HG03457 (cell line): ENCODE measurements around the gene FAM174B.

Source experiments
- ATAC-seq: cut with Tn5 transposase; IDR thresholded peaks from one replicate; pipeline ENCODE4 v1.9.1; 2021; ENCODE audit warnings: moderate number of reproducible peaks; ENCODE audit not compliant: unreplicated experiment

Gene FAM174B

GRCh38 chr15:92643849-92644815 lies 11.4 kb downstream of the FAM174B start:
- ATAC-seq, result no peak

- no peak for ATAC-seq
Observed at GRCh38 chr15:92638709-92639365, 16.7 kb downstream of the FAM174B start.

- no peak for ATAC-seq
Observed at GRCh38 chr15:92638291-92638708, 17.3 kb downstream of the FAM174B start.

DNA sequence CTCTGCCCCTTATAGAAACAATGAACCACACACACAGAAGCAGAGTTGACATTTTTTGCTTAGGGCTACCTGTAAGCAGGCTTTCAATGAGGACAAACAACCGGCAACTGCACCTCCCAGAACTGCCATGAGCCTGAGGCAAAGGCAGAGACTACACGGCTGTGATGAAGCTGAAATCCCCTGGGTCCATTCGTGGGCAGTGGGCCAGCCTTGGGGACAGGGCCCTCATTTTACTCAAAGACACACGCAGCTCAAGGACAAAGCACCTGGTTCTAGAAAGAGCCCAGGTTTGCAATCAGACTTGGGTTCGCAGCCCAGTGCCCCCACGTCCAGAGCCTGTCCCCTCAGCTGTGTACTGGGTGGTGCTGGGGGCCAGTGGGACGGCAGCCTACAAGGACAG lies 17.9 kb downstream of the FAM174B start:
- no peak for ATAC-seq

DNA sequence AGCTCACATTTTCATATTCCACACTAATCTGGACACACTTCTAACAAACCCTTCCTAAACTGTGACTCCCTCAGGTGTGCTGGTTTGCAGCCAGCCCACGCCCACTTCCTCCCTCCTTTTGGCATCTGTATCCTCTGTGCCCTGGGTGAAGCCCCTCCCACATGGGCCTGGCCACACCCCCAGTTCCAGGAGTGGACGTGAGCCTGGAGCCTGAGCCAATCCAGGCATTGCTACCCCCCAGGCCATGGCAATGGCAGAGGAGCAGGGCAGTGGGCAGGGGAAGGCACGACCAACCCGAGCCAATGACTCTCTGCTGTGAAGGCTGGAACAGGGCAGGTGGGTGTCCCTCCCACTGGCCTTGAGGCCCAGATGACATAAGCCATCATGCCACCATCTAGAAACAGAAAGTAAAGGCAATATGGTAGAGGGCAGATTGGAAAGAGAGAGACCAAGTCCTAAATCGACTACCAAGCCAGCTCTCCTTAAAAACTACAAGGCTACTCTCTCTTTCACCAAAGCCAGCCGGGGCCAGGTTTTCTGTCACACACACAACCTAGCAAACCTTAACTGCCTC lies 18.6 kb downstream of the FAM174B start:
- ATAC-seq, result no peak

DNA sequence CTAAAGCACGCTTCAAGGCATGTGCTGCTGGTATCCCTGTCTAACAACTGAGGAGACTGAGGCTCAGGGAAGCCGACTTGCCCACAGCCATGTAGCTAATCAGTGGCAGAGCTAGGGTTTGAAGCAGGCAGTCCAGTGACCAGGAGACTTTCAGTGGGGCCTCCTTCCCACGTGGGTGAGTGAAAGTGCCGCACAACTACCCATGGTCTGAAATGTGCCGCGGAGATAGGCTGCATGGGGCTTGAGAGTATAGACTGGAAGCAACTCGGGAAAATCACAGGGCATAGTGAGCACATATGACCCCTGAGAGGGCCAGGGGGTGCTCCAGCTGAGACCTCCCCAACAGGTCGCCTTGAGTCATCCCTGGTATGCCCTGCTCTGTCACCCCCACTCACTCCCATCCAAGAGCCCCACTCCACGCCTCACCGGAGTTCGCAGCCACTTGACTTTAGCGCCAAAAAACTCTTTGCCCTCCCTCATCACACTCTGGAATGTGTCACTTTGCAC lies 19.1 kb downstream of the FAM174B start:
- no peak for ATAC-seq

GRCh38 chr15:92634671-92635201 lies 20.8 kb downstream of the FAM174B start:
- no peak for ATAC-seq

- ATAC-seq, result no peak
Observed at GRCh38 chr15:92634060-92634459, 21.5 kb downstream of the FAM174B start.

- no peak for ATAC-seq
Observed at GRCh38 chr15:92633418-92633817, 22.2 kb downstream of the FAM174B start.

- ATAC-seq, result no peak
Observed at GRCh38 chr15:92633001-92633400, 22.6 kb downstream of the FAM174B start.

DNA sequence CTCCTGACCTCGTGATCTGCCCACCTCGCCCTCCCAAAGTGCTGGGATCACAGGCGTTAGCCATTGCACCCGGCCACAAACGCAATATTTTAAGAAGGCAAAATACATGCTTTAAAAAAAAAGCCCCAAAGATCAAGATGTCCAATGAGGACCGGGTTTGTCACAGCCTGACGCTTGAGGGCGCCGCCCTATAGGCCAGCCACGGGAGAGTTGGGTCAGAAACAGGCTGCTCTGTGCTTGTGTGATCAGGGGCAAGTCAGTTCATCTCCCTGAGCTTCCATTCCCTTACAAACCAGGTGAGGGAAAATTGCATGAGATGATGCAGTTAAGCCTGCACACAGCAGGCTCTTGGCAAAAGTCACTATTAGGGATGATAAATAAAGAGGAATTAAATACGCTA lies 23.9 kb downstream of the FAM174B start:
- no peak for ATAC-seq

- ATAC-seq, result no peak
Observed at GRCh38 chr15:92629975-92630626, 25.5 kb downstream of the FAM174B start.

GRCh38 chr15:92629276-92629974 lies 26.1 kb downstream of the FAM174B start:
- ATAC-seq, result no peak

GRCh38 chr15:92627014-92627413 lies 28.6 kb downstream of the FAM174B start:
- no peak for ATAC-seq

DNA sequence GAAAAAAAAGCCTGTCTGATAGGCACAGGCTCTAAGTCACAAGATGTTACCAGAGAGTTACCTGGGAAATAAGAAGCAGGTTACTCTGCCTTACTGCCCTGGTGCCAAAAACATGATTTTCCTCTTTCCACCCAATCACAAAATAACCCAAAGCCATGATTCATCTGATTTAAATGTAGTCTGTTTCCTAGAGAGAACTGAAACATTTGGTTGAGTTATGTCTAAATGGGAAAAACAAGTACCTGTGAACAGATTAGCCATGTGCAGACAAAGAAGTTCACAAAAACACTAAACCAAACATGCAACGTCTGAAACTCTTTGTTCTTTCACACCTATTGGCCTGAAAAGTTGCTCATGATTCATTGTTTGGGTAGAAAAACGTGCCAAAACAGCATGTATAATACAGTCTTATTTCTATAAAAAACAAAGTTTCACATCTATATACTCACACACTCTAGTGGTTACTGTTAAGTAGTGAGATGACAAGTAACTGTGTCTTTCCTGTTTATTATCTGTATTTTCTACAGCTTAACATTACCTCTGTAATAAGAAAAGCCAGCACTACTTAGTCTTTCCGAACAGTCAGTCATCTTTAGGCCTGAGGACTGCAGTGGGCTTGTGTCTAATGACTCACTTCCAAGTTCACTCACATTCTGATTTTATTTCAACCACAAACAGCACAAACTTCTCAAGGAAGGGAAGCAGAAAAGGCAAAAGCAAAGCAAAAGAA lies 30.2 kb downstream of the FAM174B start:
- ATAC-seq, result peak; percentile 55

DNA sequence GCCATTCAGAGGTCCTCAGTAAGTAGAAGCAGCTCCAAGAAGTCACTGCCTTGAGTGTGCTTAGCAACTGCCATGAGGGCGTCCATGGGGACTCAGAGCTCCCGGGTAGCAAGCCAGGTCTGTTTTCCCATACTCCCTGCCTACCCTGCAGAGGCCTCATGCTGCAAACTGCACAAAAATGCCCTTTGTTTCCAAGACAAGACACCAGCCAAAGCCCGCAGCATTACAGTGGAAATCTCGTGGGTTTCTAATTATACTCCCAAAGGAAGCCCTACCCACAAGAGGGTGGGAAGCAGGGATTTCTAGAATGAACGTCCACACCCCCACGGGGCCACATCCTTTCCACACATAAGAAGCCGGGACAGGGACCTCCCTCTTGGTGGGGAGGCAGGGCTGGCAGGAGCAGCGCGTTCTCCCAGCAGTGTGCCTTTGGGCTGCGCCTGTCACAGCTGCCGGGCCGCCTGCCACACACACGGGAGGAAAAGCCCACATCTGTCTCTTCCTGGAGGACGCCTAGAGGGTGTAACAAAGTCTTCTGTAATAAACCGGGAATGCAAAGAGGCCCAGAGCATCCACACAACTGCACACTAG lies 31.1 kb downstream of the FAM174B start:
- ATAC-seq, result no peak

- no peak for ATAC-seq
Observed at GRCh38 chr15:92623435-92623834, 32.1 kb downstream of the FAM174B start.

DNA sequence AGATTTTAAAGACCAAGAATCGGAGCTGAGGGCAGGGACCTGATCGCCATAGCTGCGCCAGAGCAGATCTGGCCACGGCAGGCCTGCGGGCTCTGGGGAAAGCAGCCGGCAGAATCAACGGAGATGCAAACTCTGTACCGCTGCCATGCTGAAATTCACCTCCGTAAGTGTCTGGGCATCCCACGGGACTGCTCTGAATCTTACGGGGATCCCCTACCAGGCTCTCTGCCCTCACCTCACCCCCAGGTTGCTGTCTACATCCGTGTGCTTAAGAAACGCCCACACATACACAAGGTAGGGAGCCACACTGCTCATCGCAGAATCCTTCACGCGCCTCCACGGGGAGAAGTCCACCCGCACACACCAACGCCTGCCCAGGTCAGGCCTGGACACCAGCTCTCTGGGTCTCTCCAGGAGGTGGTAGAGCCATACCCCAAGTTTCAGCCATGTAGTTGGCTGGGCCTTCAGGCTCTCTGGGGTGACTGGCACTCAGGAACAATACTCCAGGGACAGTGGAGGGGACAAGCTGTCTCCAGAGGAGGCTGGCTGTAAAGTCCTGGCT lies 33.5 kb downstream of the FAM174B start:
- ATAC-seq, result no peak

DNA sequence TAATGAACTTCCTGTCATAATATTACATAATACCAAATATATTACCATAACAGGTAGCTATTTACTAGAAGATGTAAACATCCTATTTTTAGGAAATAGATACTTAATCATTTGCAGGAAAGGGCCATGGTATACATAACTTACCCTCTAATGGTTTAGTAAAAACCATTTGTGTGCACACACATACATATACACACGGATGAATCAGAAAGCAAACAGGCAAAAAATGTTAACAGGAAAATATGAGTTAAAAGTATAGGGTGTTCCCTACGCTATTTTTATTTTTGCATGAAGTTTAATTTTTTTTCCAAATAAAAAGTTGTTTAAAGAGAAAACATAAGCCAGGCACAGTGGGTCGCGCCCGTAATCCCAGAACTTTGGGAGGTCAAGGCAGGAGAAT lies 34.6 kb downstream of the FAM174B start:
- no peak for ATAC-seq
